Activated naive CD8-positive, alpha-beta T cell (primary cell): ENCODE data around the gene KRTAP5-11.
"Not testable (repeated sequence)": the region's sequence is repeated elsewhere in the genome, so short reads cannot be mapped to it uniquely, and the experiment has no call there.

Experiments used
- H3K27ac Mint-ChIP-seq: one replicate; pipeline ENCODE4 v1.8.0; 2021; ENCODE audit warnings: mixed read lengths
- H3K27me3 Mint-ChIP-seq: one replicate; pipeline ENCODE4 v1.8.0; 2021; ENCODE audit warnings: mixed read lengths
- H3K36me3 Mint-ChIP-seq: one replicate; pipeline ENCODE4 v1.8.0; 2021; ENCODE audit warnings: mixed read lengths
- H3K4me1 Mint-ChIP-seq: one replicate; pipeline ENCODE4 v1.8.0; 2021; ENCODE audit warnings: low read depth, mixed read lengths
- H3K4me3 Mint-ChIP-seq: one replicate; pipeline ENCODE4 v1.8.0; 2021; ENCODE audit warnings: mild to moderate bottlenecking, mixed read lengths
- H3K9me3 Mint-ChIP-seq: one replicate; pipeline ENCODE4 v1.8.0; 2021; ENCODE audit warnings: low read depth, mixed read lengths

KRTAP5-11 gene

DNA sequence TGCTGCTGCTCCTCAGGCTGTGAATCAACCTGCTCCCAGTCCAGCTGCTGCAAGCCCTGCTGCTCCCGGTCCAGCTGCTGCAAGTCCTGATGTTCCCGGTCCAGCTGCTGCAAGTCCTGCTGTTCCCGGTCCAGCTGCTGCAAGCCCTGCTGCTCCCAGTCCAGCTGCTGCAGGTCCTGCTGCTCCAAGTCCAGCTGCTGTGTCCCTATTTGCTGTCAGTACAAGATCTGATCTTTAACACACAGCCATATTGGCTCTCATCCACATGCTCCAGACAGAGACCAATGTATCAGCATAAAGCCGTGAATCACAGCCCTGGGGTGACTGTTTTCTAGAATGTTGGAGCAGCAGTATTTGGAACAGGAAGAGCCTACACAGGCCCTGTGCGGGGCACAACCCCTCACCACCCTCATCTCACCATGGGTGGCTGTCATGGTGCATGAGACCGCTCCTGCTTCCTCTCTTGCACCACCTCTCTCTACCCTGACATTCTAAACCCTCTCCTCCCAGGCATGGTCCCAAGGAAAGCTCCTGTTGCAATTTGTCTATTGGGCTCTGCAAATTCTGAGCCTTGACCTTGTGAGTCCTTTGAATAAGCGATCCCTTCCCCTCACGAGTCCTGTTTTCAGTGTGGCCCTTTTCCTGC lies 13.8 kb downstream of the KRTAP5-11 start:
- no peaks in the 10 kb centered on the region for H3K36me3 Mint-ChIP-seq
- H3K9me3 Mint-ChIP-seq: no peaks in the 10 kb centered on the region
- H3K4me3 Mint-ChIP-seq: no peak overlapping the region
- H3K4me1 Mint-ChIP-seq: no peaks in the 10 kb centered on the region
- H3K27me3 Mint-ChIP-seq: peaks cover 14% of the 10 kb centered on the region
- H3K27ac Mint-ChIP-seq: no peak overlapping the region

DNA sequence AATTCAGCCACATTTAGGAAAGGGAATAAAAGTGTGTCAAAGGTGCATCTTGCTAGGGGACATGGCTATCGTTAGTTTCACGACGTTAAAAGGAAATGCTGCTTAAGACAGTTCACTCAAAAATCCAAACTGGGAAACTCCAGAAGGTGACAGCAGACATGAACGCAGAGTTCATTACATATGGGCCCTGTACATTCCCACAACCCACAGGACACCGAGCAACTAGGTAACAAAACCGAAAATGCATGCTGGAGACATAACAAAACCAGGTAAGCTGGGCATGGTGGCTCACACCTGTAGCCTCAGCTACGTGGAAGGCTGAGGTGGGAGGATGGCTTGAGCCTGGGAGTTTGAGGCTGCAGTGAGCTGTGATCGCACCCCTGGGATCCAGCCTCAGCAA lies 15.0 kb downstream of the KRTAP5-11 start:
- H3K4me3 Mint-ChIP-seq, H3K4me1 Mint-ChIP-seq, H3K9me3 Mint-ChIP-seq, H3K27ac Mint-ChIP-seq, H3K36me3 Mint-ChIP-seq: not testable (repeated sequence)
- peaks cover 22% of the 10 kb centered on the region for H3K27me3 Mint-ChIP-seq

DNA sequence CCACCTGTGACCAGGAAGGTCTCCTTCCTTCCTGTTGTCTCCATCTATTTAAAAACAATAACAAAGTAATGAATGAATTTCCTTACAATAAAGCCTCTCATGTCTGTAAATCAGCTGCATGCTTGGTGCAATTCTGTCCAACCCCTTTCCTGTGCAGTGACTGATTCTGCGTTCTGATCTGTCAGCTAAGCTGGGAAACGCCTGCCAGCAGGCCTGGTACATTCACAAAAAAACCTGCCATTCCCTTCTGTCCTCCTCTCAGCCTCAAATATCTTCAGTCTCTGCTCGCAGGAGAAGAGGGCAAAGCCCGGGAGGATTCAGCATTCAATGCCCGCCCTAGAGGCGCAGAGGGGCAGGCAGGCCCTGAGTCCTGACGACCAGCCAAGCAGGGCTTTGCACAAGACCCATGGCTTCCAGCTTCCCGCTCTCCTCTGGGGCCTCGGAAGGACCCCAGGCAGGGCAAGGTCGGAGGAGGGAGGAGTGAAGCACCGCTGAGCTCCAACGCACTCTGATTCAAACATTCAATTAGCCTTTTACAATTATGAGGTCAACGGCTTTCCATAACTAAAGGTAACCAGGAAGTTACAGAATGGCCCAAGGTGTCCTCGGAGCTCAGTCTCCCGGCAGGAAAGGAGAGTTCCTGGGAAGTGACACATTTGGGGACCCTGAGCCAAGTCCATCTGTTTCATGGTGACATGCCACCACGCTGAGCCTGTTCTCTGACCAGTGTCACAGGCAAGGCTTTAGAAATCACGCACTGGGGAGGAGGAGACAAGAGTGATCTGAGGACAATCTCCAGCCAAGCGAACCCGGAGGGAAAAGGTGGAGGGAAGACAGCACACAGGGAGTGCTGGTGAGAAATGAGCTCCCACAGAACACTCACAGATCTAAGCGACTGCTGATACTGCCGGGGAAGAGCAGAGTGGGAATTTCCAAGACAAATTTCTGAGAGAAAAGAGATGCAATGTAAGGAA lies 15.8 kb downstream of the KRTAP5-11 start:
- H3K4me3 Mint-ChIP-seq, H3K4me1 Mint-ChIP-seq, H3K36me3 Mint-ChIP-seq, H3K27ac Mint-ChIP-seq, H3K9me3 Mint-ChIP-seq: not testable (repeated sequence)
- peaks cover 23% of the 10 kb centered on the region for H3K27me3 Mint-ChIP-seq

DNA sequence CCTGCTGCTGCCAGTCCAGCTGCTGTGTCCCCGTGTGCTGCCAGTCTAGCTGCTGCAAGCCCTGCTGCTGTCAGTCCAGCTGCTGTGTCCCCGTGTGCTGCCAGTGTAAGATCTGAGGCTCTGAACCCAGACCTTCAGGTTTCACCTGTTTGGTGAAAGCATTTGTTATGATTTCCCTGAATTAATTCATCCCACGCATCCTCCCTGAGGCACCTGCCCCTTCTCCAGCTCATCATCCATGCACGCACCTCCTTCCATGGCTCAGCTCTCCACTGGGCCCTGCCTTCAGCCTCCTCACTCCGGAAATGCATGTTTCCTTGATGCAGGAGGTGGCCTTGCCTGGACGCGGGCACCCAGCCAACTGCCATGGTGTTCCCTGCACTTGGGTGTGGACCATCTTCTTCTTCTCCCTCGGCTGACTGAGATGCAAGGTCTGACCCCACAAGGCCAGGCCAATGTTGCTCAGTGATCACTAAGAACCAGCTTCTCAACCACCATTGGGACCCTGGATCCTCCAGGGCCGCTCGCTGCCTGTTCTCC lies 16.5 kb downstream of the KRTAP5-11 start:
- H3K4me1 Mint-ChIP-seq: no peaks in the 10 kb centered on the region
- no peak overlapping the region for H3K27ac Mint-ChIP-seq
- H3K27me3 Mint-ChIP-seq: peaks cover 25% of the 10 kb centered on the region
- no peaks in the 10 kb centered on the region for H3K36me3 Mint-ChIP-seq
- H3K9me3 Mint-ChIP-seq: no peaks in the 10 kb centered on the region
- no peak overlapping the region for H3K4me3 Mint-ChIP-seq

DNA sequence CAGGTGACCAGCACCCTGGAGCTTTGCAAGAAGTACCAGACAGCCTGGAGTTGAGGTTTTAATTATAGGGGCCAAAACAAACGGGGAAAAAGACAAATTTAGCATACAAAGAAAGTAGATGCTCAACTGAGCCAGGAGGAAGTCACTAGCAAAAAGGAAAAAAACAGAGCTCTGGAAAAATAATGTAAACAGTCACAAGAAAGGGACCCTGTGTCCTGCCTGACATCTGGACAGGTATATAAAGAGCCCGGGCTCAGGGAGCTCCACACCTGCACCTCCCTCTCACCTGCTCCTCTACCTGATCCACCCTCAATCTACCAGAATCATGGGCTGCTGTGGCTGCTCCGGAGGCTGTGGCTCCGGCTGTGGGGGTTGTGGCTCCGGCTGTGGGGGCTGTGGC lies 17.4 kb downstream of the KRTAP5-11 start, which contains the start of gene KRTAP5-10:
Gene KRTAP5-10, plus strand, starts transcription at position 301 of the 400 bp plus-strand sequence. Its CDS starts 25 bp downstream, at position 326.
- Mint-ChIP-seq H3K4me3 (no peak within 1 kb of the TSS), H3K9me3 (no peaks in the 10 kb centered on the region), H3K36me3 (no peaks in the 10 kb centered on the region), H3K4me1 (no peaks in the 10 kb centered on the region), H3K27me3 (peaks cover 25% of the 10 kb centered on the region), H3K27ac (no peak within 1 kb of the TSS)

DNA sequence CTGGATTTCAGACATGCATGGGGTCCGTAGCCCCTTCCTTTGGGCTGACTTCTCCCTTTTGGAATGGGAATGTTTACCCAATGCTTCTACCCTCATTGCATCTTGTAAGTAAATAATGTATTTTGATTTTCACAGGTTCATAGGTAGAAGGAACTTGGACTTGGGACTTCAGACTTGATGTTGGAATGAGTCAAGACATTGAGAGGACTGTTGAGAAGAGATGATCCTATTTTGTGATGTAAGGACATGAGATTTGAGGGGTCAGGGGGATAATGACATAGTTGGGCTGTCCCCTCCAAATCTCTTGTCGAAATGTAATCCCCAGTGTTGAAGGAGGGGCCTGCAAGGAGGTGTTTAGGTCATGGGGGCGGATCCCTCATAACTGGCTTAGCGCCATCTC lies 18.2 kb downstream of the KRTAP5-11 start:
- no peak overlapping the region for H3K27ac Mint-ChIP-seq
- no peak overlapping the region for H3K4me3 Mint-ChIP-seq
- no peaks in the 10 kb centered on the region for H3K4me1 Mint-ChIP-seq
- peaks cover 25% of the 10 kb centered on the region for H3K27me3 Mint-ChIP-seq
- H3K36me3 Mint-ChIP-seq: no peaks in the 10 kb centered on the region
- H3K9me3 Mint-ChIP-seq: no peaks in the 10 kb centered on the region

DNA sequence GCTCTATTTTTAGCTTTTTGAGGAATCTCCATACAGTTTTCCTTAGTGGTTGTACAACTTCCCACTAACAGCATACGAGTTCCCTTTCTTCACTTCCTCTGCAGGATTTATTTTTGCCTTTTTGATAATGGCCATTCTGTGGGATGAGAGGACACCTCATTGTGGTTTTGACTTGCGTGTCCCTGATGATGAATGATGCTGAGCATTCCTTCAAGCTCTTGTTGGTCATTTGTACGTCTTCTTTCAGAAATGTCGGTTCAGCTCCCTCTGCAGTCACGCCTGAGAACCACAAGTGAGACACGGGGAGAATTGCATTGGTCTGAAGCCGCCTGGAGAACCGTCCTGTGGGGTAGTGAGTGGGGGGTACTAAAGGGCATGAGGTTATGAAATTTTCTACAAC lies 19.3 kb downstream of the KRTAP5-11 start:
- H3K4me3 Mint-ChIP-seq: no peak overlapping the region
- no peaks in the 10 kb centered on the region for H3K36me3 Mint-ChIP-seq
- H3K27ac Mint-ChIP-seq: no peak overlapping the region
- H3K4me1 Mint-ChIP-seq: no peaks in the 10 kb centered on the region
- H3K9me3 Mint-ChIP-seq: no peaks in the 10 kb centered on the region
- peaks cover 25% of the 10 kb centered on the region for H3K27me3 Mint-ChIP-seq

DNA sequence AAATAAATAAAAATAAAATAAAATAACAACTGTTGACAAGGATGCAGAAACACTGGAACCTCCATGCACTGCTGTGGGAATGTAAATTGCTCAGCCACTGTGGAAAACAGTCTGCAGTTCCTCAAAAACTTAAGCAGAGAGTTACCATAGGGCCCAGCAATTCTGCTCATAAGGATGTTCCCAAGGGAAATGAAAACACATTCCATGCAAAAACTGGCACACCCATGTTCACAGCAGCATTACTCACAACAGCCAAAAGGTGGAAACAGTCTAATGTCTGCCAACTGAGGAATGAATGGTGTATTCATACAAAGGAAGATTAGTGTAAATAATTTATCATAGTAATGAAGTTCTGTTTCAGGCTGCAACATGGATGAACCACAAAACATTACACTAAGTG lies 20.6 kb downstream of the KRTAP5-11 start:
- no peak overlapping the region for H3K27ac Mint-ChIP-seq
- H3K4me3 Mint-ChIP-seq: no peak overlapping the region
- H3K36me3 Mint-ChIP-seq: no peaks in the 10 kb centered on the region
- H3K9me3 Mint-ChIP-seq: no peaks in the 10 kb centered on the region
- peaks cover 26% of the 10 kb centered on the region for H3K27me3 Mint-ChIP-seq
- no peaks in the 10 kb centered on the region for H3K4me1 Mint-ChIP-seq

DNA sequence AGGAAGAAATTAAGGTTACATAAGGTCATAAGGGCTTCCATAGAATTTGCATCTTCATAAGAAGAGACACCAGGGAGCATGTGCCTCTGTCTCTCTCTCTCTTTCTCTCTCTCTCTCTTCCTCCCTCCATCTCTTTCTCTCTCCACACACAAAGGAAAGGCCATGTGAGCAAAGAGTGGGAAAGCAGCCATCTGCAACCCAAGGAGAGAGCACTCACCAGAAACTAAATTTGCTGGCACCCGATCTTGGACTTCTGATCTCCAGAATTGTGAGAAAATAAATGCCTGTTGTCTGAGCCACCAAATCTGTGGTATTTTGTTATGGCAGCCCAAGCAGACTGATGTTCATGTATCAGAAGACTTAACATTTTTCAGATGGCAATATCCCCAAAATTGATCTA lies 23.7 kb downstream of the KRTAP5-11 start:
- Mint-ChIP-seq H3K27me3 (peaks cover 20% of the 10 kb centered on the region), H3K27ac (no peak overlapping the region), H3K4me3 (no peak overlapping the region), H3K9me3 (no peaks in the 10 kb centered on the region), H3K4me1 (no peaks in the 10 kb centered on the region), H3K36me3 (no peaks in the 10 kb centered on the region)

DNA sequence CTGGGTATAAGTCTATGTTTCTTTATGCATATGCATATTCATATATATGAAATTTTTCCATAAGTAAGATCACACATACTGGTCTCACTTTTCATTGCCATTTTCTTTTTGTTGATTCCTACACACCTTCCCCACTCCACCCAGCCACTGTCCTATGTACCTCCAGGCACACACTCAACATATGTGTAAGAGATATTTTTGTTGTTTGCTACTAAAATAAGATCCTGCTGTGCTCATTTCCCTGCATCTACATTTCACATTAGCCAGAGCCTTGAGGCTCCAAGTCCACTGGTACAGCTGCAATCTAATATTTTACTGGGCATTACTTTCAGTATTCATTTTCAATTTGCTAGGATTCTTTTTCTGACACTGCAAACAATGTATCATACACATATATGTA lies 25.4 kb downstream of the KRTAP5-11 start:
- Mint-ChIP-seq H3K36me3 (no peaks in the 10 kb centered on the region), H3K4me3 (no peak overlapping the region), H3K9me3 (no peaks in the 10 kb centered on the region), H3K4me1 (no peaks in the 10 kb centered on the region), H3K27ac (no peak overlapping the region), H3K27me3 (peaks cover 11% of the 10 kb centered on the region)

DNA sequence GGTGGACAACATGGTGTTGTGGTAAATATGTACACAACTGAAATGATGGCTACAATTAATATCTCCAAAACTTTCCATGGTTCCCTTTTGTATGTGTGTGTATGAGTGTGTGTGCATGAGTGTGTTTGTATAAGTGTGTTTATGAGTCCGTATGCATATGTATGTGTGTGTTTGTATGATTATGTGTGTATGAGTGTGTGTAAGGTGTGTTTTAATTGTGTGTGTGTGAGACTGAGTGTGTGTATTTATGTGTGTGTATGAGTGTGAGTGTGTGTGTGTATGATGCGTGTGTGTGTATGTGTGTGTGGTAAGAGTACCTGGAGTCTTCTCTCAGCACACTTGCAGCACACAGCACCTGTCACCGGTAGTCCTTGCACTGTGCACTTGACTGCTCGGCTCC lies 26.7 kb downstream of the KRTAP5-11 start:
- Mint-ChIP-seq H3K27ac (no peak overlapping the region), H3K36me3 (no peaks in the 10 kb centered on the region), H3K27me3 (peaks cover 7% of the 10 kb centered on the region), H3K4me3 (no peak overlapping the region), H3K9me3 (no peaks in the 10 kb centered on the region), H3K4me1 (no peaks in the 10 kb centered on the region)

DNA sequence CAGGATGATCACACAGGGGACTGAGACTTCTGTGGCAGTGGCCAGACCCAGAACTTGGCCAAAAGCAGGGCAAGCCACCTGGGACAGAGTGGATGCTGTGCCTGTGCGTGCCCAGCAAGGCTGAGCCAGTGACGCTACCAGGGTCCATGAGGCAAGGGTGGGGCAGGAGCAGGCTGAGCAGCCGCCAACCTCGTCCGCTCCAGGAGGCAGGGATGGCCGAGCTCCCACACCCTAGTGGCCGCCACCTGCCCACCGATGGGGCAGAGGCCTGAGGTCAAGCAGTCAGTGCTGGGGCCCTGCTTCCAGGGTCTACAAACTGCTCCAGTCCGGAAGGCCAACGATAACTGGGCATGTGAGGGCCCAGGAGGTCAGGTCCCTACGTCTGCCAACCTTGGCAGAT lies 27.2 kb downstream of the KRTAP5-11 start:
- Mint-ChIP-seq H3K36me3 (no peaks in the 10 kb centered on the region), H3K4me1 (no peaks in the 10 kb centered on the region), H3K27ac (no peak overlapping the region), H3K4me3 (no peak overlapping the region), H3K27me3 (peaks cover 6% of the 10 kb centered on the region), H3K9me3 (no peaks in the 10 kb centered on the region)

DNA sequence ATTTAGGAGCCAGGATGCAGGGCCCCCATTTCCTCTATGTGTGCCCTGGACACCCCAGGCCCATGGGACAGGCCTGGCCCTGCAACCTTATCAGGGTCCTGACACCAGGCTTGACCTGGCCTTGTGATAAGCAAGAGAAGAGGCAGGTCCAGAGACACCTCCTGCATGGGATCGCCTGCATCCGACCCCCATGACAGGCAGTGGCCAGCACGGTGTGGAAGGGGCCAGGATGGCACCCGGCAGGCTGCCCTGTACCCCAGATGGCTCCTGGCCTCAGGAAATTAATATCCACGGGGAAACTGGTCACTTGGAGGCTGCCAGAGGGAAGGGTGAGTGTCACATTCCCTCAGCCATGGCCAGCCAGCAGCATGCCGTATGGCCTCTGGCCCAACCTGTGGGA lies 27.7 kb downstream of the KRTAP5-11 start:
- Mint-ChIP-seq H3K4me1 (no peaks in the 10 kb centered on the region), H3K27ac (no peak overlapping the region), H3K27me3 (peaks cover 6% of the 10 kb centered on the region), H3K4me3 (no peak overlapping the region), H3K36me3 (no peaks in the 10 kb centered on the region), H3K9me3 (no peaks in the 10 kb centered on the region)

DNA sequence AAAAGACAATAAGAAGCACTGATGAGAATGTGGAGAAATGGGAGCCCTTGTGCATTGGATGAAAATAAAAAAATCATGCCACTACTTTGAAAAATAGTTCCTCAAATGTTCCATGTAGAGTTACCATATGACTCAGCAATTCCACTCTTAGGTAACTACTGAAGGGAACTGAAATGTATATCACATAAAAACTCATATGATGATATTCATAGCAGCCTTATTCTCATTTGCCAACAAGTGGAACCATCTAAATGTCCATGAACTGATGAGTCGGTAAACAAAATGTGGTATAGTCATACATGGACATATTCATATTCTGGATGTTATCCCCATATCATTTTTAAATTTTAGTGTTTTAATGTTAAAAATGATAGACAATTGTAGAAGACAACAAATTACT lies 31.0 kb downstream of the KRTAP5-11 start:
- no peak overlapping the region for H3K27ac Mint-ChIP-seq
- H3K4me3 Mint-ChIP-seq: no peak overlapping the region

DNA sequence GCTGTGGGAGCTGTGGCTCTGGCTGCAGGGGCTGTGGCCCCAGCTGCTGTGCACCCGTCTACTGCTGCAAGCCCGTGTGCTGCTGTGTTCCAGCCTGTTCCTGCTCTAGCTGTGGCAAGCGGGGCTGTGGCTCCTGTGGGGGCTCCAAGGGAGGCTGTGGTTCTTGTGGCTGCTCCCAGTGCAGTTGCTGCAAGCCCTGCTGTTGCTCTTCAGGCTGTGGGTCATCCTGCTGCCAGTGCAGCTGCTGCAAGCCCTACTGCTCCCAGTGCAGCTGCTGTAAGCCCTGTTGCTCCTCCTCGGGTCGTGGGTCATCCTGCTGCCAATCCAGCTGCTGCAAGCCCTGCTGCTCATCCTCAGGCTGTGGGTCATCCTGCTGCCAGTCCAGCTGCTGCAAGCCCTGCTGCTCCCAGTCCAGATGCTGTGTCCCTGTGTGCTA lies 33.9 kb downstream of the KRTAP5-11 start:
- peaks cover 13% of the 10 kb centered on the region for H3K4me1 Mint-ChIP-seq
- H3K4me3 Mint-ChIP-seq: no peak overlapping the region
- peaks cover 11% of the 10 kb centered on the region for H3K27me3 Mint-ChIP-seq
- no peaks in the 10 kb centered on the region for H3K36me3 Mint-ChIP-seq
- no peaks in the 10 kb centered on the region for H3K9me3 Mint-ChIP-seq
- H3K27ac Mint-ChIP-seq: no peak overlapping the region

More for the DNA sequence above, 31.0 kb downstream of the KRTAP5-11 start:
- peaks cover 14% of the 10 kb centered on the region for H3K27me3 Mint-ChIP-seq
- H3K9me3 Mint-ChIP-seq: no peaks in the 10 kb centered on the region
- H3K36me3 Mint-ChIP-seq: no peaks in the 10 kb centered on the region
- H3K4me1 Mint-ChIP-seq: no peaks in the 10 kb centered on the region
